OCI-LY1 (cell line): ENCODE data around the gene TMEM114.

Source experiments
- CTCF ChIP-seq: fragments of 200-600 bp; sonication (generic), shearing (Covaris generic); IDR thresholded peaks from 2 replicates; pipeline ENCODE4 v1.5.1; 2017; ENCODE audit warnings: mild to moderate bottlenecking, antibody characterized with exemption, low read length, moderate library complexity, mixed read lengths
- EZH2 ChIP-seq: fragments of 200-600 bp; sonication (generic), shearing (Covaris generic); IDR thresholded peaks from 2 replicates; pipeline ENCODE4 v1.8.0; 2017; ENCODE audit warnings: borderline replicate concordance, mixed run types, mild to moderate bottlenecking, antibody characterized with exemption, low read length, moderate library complexity, mixed read lengths

DNA sequence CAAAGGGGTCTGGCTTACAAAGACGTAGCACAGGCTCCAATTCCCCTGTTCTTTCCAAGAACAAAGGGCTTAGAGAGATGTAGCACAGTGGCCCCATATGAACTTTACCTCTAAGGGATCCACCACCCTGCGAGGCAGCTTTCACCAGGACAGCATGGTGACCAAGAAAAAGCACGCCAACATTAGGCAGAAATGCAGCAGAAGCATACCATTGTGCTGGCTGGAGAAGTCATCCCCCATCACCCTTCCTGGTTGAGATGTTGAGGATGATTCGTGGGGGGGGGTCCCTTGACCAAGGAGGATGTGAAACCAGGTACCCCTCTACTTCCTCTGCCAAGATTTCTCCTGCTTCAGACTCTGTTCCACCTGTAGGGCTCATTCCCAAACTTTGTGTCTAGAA, 48.4 kb downstream of the TMEM114 start:
- no peak for TF ChIP-seq CTCF
- no peak for TF ChIP-seq EZH2
